HTR-8/SVneo (cell line): ENCODE measurements around the gene HCFC2.
"Not testable (repeated sequence)": the region's sequence is repeated elsewhere in the genome, so short reads cannot be mapped to it uniquely, and the experiment has no call there.

ENCODE experiments used
- DNase-seq: peaks from one replicate; pipeline ENCODE4 v3.0.0; 2011; ENCODE audit warnings: low spot score, mixed read lengths; ENCODE audit not compliant: insufficient read length
- FAIRE-seq: peaks from 2 replicates; lab custom pipeline; 2011; peaks lifted over from hg19 to GRCh38; lab: Jason Lieb, UNC

HCFC2 gene

DNA sequence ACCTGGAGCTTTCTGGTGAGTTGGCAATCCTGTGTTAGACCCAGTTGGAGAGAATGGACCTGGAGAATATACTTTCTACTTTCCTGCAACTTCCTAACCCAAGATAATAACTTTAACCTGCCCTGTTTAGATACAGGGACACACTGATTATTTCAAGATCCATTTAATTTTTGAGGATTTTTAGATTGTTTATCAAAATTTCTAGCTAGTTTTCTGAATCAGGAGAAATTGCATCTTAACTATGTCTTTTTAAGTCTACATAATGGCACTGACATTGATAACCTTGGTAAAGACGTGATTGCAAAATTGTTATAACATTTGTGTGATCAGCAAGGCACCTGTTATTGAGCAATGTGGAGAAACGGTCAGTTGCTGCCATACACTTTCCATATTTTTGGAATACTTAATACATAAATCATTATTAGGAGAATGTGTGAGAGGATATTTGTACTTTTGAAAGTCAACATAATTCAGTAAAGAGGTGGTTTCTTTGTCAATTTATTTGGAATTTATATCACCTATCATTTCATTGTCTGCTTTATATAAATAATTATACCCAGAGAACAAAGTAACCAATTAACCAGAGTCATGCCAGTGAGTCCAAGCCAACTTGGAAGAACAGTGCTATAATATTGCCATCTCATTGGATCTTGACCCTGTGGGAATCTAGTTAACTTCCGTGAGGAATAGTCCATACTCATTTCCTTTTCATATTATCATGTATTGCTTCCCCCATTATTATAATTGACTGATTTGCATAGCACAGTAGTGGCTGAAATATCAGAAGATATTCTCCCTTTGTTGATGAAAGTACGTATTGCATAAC lies 45.3 kb downstream of the HCFC2 start:
- FAIRE-seq (no peak), DNase-seq (no peak)

GRCh38 chr12:104114834-104115586 lies 50.7 kb downstream of the HCFC2 start:
- DNase-seq, FAIRE-seq: not testable (repeated sequence)

DNA sequence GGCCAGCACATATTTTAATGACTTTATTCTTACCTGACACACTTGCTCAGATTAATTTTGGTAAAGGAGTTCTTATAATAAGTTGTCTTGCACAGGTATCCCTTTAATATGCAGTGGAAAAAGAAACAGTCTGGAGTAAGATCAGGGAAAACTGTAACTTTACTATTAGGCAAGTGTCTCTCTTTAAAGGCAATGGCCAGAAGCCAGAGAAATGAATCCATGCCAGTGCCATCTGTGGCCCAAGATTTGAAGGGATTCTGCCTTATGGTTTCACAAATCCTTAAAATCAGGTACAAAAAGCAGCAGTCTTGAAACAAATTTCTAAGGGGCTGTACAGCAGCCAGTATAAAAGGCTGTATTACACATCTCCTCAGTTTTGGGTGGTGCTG lies 51.2 kb downstream of the HCFC2 start:
- no peak for DNase-seq
- no peak for FAIRE-seq

DNA sequence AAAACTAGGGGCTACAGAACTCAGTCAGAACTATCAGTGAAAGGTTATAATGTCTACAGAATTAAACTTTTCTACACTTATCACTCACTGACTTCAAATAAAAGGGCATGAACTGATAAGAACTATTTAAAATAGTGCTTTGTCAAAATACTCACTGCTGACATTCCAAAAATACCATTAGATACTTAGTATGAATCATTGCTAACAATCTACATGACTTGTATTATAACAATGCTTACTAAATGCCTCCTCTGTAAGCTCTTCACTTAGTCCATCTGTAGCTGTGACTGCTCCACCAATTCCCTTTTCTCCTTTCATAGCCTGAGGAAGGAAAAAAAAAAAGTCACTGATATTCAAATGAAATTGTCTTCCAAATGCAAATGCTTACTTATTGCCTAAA lies 56.7 kb downstream of the HCFC2 start:
- DNase-seq (peak; percentile 41), FAIRE-seq (peak; percentile 9)

DNA sequence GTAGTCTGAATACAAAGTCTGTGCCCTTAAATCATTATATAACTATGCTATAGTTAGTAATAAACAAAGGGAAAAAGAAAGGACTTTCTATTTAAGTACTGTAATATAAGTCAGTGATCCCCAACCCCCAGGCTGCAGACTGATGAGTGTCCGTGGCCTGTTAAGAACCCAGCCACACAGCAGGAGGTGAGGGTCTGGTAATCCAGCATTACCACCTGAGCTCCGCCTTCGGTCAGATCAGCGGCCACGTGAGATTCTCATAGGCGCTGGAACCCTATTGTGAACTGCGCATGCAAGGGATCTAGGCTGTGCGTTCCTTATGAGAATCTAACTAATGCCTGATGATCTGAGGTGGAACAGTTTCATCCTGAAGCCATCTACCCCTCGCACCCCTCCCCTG lies 58.0 kb downstream of the HCFC2 start:
- DNase-seq (no peak), FAIRE-seq (no peak)

DNA sequence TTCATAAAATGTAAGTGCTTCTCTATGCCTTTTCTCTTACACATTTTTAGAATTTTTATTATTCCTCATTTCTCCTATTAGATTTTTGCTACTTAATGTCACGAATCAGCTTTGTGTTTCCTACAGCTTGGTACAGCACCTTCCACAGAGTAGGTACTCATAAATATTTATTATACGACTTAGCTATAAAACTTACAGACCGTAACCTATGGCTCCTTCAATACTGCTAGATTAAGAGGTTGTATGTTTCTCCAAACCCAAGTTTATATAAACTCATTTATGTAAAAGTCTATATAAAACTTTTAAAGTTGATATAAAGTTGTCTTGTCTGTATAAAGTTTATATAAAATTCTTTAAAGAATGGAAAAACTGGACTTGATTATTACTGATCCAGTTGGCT lies 62.2 kb downstream of the HCFC2 start:
- no peak for FAIRE-seq
- DNase-seq: no peak

DNA sequence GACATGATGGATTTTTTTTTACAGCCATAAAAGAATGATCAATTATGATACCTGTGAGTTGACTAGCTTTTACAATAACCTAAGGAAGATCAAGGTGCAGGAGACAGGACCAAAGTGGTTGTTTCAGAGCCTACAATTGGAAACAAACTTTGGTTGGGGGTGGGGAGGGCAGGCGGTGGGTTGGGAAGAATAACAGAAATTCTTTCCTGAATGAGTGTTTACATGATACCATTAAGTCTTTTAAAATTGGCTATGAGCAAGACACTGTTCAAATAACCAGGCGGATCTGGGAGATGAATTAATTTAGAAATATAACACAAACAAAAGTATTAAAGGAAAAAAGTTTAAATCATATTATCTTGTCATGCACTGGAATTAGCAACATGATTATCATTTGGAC lies 66.4 kb downstream of the HCFC2 start:
- DNase-seq: no peak
- no peak for FAIRE-seq

- FAIRE-seq: no peak
- DNase-seq: no peak
Observed at GRCh38 chr12:104131609-104132008, 67.3 kb downstream of the HCFC2 start.

DNA sequence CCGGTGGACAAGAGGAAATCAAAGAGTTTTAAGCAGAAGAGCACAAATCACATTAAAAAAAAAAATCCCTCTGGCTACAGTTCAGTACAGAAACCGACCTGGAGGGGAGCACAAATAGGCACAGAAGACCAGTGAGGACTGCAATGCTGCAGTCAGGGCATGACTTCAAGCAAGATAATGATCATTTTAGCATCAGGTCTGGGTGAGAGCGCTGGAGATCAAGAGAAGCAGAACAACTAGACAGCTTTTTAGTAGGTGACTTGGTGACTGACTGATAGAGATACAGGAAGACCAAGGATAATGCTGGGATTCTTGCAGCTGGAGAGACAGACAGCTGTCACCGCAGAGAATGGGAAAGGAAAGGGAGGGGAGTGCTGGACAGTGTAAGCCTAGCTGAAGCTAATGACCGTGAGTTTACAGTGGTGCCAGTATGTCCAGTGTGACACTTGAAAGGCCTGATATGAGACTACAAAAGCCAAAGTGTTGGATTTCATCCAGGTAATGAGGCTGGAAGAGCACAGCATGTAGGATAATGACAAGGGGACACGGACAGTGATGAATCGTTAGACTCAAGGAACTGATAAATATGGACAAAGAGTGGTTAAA lies 68.1 kb downstream of the HCFC2 start:
- no peak for DNase-seq
- FAIRE-seq: no peak

DNA sequence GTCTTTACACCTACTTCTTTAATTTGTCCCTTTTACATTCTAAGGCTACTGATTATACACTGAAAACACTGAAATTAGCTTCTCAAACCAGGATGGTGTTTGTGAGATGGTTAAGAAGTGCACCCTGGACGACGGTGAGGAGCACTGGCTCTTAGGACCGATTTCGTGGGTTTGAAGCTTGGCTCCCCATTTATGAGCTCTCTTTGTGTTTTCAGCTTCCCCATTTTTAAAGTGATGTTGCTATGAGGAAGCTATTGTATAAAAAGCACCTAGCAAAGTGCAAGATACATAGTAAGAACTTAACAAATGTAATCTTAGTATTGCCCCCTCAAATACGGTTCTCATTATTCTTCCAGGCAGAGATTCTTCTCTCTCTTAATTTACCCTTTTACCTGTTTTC lies 69.0 kb downstream of the HCFC2 start:
- DNase-seq: no peak
- no peak for FAIRE-seq

GRCh38 chr12:104133866-104134265 lies 69.5 kb downstream of the HCFC2 start:
- no peak for FAIRE-seq
- DNase-seq: peak; percentile 10

- FAIRE-seq (no peak), DNase-seq (no peak)
Observed at GRCh38 chr12:104134882-104135281, 70.6 kb downstream of the HCFC2 start.

GRCh38 chr12:104136577-104136976 lies 72.2 kb downstream of the HCFC2 start:
- FAIRE-seq: no peak
- no peak for DNase-seq

GRCh38 chr12:104137001-104137901 lies 72.9 kb downstream of the HCFC2 start:
- DNase-seq: peak; percentile 8
- FAIRE-seq: no peak

GRCh38 chr12:104137902-104138796 lies 73.8 kb downstream of the HCFC2 start, which contains the start of gene NFYB:
NFYB (minus strand) TSS chr12:104138210; CDS start chr12:104135453, 2,757 bp downstream.
- peak; percentile 97 for DNase-seq
- FAIRE-seq: peak; percentile 74

DNA sequence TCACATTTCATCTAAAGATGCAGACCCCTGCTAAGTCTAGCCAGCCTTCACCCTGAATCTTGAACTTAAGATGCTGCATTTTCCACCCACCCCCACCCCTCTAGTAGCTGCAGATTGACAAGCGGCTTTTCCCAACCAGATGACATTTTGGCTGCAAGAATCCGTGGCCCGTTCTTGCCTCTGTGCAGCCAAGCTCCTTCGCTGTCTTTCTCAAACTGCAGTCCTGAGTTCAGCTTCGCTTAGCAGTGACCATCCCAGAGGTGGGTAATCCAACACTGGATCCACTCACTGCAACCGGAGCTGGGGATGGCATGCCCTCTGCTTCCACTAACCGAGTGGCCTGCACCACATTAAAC lies 74.4 kb downstream of the HCFC2 start:
- FAIRE-seq (no peak), DNase-seq (no peak)

DNA sequence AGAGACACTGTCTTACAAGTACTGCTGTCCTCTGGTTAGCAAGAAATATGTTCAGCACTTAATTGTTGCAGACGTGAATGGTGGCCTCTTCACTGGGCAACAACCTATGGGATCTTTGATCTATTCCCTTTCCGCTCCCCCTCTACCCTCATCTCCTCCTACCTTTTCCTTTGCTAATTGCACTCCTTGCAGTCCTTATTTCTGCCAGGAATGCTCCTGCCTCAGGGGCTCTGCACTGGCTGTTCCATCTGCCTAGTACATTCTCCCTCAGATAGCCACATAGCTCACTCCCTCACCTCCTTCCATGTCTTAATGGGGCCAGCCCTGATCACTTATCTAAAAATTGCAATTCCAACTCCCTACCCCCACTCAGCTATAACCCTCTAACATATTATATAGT lies 78.2 kb downstream of the HCFC2 start:
- FAIRE-seq (no peak), DNase-seq (no peak)

- FAIRE-seq (no peak), DNase-seq (no peak)
Observed at GRCh38 chr12:104143002-104143401, 78.7 kb downstream of the HCFC2 start.

DNA sequence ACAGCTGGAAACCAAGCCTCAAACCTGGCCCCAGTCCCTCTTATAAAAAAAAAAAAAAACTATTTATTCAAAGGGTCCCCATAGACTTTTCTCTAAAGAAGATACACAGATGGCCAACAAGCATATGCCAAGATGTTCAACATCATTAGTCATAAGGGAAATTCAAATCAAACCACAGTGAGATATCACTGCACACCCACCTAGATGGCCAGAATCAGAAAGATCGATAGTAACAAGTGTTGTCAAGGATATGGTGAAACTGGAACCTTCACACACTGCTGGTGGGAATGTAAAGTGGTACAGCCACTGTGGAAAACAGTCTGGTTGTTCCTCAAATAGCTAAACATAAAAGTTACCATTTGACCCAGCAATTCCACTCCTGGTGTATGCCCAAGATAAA lies 79.6 kb downstream of the HCFC2 start:
- no peak for DNase-seq
- peak; percentile 44 for FAIRE-seq
